Measurements from ENCODE around the gene SPATS2.

- TF ChIP-seq SP1 (IDR thresholded peaks at IDR 0.05) (no peak), FOXA1 (IDR thresholded peaks at IDR 0.05) (no peak), TARDBP (IDR thresholded peaks at IDR 0.05) (no peak), SUZ12 (IDR thresholded peaks at IDR 0.05) (no peak), L3MBTL2 (conservative IDR thresholded peaks at IDR 0.05) (no peak), LEF1 (IDR thresholded peaks at IDR 0.05; ENCODE audit: borderline replicate concordance) (no peak)
Measured at GRCh38 chr12:49456131-49456679, 88.9 kb downstream of the SPATS2 start.

Data from HEK293T (cell line).